Keratinocyte (primary cell): ENCODE data around the gene BRICD5. TPM values are rescaled to one million over a fixed set of nuclear protein-coding genes. Genes with fewer than 3 reads are reported as not detected.
A peak's percentile ranks its signal among the peaks of the same experiment; 100 is the strongest.

Source experiments
- DNase-seq: peaks from one replicate; pipeline ENCODE4 v3.0.0-alpha.2; 2011; ENCODE audit warnings: low read depth, missing footprints, low spot score
- FAIRE-seq: peaks from 2 replicates; lab custom pipeline; 2011; peaks lifted over from hg19 to GRCh38; lab: Jason Lieb, UNC
- H2AFZ ChIP-seq: 2 replicates; pipeline ENCODE4 v1.6.0; 2012; ENCODE audit warnings: low read length, control low read depth, inconsistent platforms; ENCODE audit not compliant: control insufficient read depth
- H3K27ac ChIP-seq: 2 replicates; pipeline ENCODE4 v1.5.1; 2011; ENCODE audit warnings: low read length; ENCODE audit not compliant: control insufficient read depth, insufficient read depth
- H3K27me3 ChIP-seq: 3 replicates; pipeline ENCODE4 v1.6.0; 2011; ENCODE audit warnings: low read length; ENCODE audit not compliant: control insufficient read depth, insufficient read depth; ENCODE audit errors: extremely low read depth
- H3K36me3 ChIP-seq, 2 experiments: 2 replicates in 1 of 2; 3 replicates in 1 of 2; pipeline ENCODE4 v1.5.1; 2011; ENCODE audit warnings: low read length in 2 of 2, mild to moderate bottlenecking in 1 of 2; ENCODE audit not compliant: control insufficient read depth in 2 of 2, insufficient read depth in 2 of 2; ENCODE audit errors: extremely low read depth in 1 of 2
- H3K4me1 ChIP-seq: 3 replicates; pipeline ENCODE4 v1.5.1; 2011; ENCODE audit warnings: low read length; ENCODE audit not compliant: control insufficient read depth, insufficient read depth; ENCODE audit errors: extremely low read depth
- H3K4me2 ChIP-seq: 3 replicates; pipeline ENCODE4 v1.6.0; 2011; ENCODE audit warnings: low read depth, low read length; ENCODE audit not compliant: control insufficient read depth, insufficient read depth; ENCODE audit errors: extremely low read depth
- H3K4me3 ChIP-seq, 3 experiments: fragments of 200-600 bp in 1 of 3; sonication (generic) in 1 of 3; 2 replicates in 2 of 3; 3 replicates in 1 of 3; pipeline ENCODE4 v1.5.1; 2011 to 2016; ENCODE audit warnings: low read length in 3 of 3, mild to moderate bottlenecking in 3 of 3, control low read depth in 2 of 3, inconsistent platforms in 1 of 3, low read depth in 1 of 3, mixed read lengths in 1 of 3, mixed run types in 1 of 3, moderate library complexity in 1 of 3; ENCODE audit not compliant: control insufficient read depth in 2 of 3, insufficient read depth in 2 of 3; ENCODE audit errors: extremely low read depth in 1 of 3
- H3K79me2 ChIP-seq: 2 replicates; pipeline ENCODE4 v1.6.0; 2012; ENCODE audit warnings: low read length; ENCODE audit not compliant: control insufficient read depth, insufficient read depth
- H3K9ac ChIP-seq: 3 replicates; pipeline ENCODE4 v1.6.0; 2011; ENCODE audit warnings: low read length; ENCODE audit not compliant: control insufficient read depth, insufficient read depth; ENCODE audit errors: extremely low read depth
- H3K9me1 ChIP-seq: 3 replicates; pipeline ENCODE4 v1.6.0; 2011; ENCODE audit warnings: low read length; ENCODE audit not compliant: control insufficient read depth, insufficient read depth; ENCODE audit errors: extremely low read depth
- H3K9me3 ChIP-seq: 2 replicates; pipeline ENCODE4 v1.5.1; 2012; ENCODE audit warnings: low read depth, low read length; ENCODE audit not compliant: control insufficient read depth
- H4K20me1 ChIP-seq: 3 replicates; pipeline ENCODE4 v1.6.0; 2011; ENCODE audit warnings: low read length; ENCODE audit not compliant: control insufficient read depth, insufficient read depth; ENCODE audit errors: extremely low read depth
- EZH2 ChIP-seq: IDR thresholded peaks from one replicate; pipeline ENCODE4 v1.6.1; 2012; ENCODE audit warnings: inconsistent platforms, mild to moderate bottlenecking, low read length, moderate library complexity
- dilution Hi-C: fragments of 300-500 bp; cut with MboI; formaldehyde crosslinking; loops from one replicate; pipeline ENCODE4 v1.7.0; 2020; ENCODE audit warnings: low sequenced_read_pairs; ENCODE audit not compliant: extremely low pct_ligation_motif_present
- polyA plus RNA-seq, 5 experiments: library from polyadenylated mRNA; depleted of rRNA in 3 of 5; stranded (reverse) in 3 of 5; stranded (forward) in 1 of 5; unstranded in 1 of 5; fragments of >200 nt; gene quantifications; 1 replicate in 1 of 5; 2 replicates in 3 of 5; 3 replicates in 1 of 5; pipeline versions ENCODE4 v1.2.1 to v1.2.3, GENCODE V29; 2011 to 2012; ENCODE audit warnings: missing spikeins in 2 of 5, low read depth in 1 of 5, low replicate concordance in 1 of 5
- TF ChIP-seq, protein P1 (sequence below), 3 experiments: IDR thresholded peaks in 1 of 3; conservative IDR thresholded peaks in 1 of 3; optimal IDR thresholded peaks in 1 of 3; 2 replicates in 2 of 3; 3 replicates in 1 of 3; pipeline versions ENCODE3 to v1.5.1; 2011; ENCODE audit warnings: low read length in 3 of 3, mild to moderate bottlenecking in 3 of 3, moderate library complexity in 2 of 3, control low read depth in 1 of 3, inconsistent platforms in 1 of 3; ENCODE audit not compliant: insufficient read depth in 2 of 3; ENCODE audit errors: extremely low read depth in 1 of 3

BRICD5 gene
- polyA plus RNA-seq, 1 donor (not counting 4 experiments of a cell fraction or from before 2014, with no cell fraction given), result 1.8 TPM

DNA sequence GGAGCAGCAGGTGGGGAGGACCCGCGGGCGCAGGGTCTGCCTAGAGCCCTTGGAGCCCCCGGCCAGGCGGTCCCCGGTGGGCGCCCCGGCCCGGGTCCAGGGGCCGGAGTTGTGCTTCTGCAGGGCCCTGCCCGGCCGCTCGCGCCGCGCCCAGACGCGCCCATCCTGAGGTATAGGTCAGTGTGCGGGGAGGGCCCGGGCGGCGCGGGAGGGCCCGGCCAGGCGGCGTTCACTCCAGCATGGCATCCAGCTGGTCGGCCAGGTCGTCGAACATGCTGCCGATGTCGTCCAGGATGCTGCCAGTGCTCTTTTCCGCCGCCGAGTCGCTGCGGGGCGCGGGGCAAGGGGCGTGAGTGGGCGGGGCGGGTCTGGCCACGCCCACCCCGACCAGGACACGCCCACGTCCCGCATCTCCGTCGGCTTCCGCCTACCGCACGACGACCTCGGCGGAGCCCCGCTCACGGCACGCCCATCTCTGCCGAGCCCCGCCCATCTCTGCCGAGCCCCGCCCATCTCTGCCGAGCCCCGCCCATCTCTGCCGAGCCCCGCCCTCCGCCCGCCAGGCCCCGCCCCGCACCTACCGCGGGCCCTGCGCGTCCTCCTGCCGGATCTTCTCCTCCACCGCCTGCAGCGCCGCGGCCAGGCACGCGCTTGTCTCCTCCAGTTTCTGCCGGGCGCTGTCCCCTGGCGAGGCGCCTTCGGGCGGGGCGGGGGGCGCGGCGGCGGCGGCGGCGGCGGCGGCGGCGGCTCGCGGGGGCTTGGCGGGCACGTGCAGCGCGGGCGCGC, 32.1 kb downstream of the BRICD5 start:
- FAIRE-seq, result no peak
- no peak for DNase-seq
- H3K79me2 ChIP-seq, result no peaks in the 10 kb centered on the region
- H3K27ac ChIP-seq, result no peak overlapping the region
- no peaks in the 10 kb centered on the region for H3K9me1 ChIP-seq
- H3K27me3 ChIP-seq, result peaks cover 2% of the 10 kb centered on the region
- H3K9ac ChIP-seq, result no peak overlapping the region
- dilution Hi-C loops, result no loop called here
- no peaks in the 10 kb centered on the region for H4K20me1 ChIP-seq
- H3K36me3 ChIP-seq, result peaks cover 22 to 29% of the 10 kb centered on the region in 2 experiments
- H3K4me3 ChIP-seq, result no peak overlapping the region
- peaks cover 4% of the 10 kb centered on the region for H3K4me1 ChIP-seq
- H3K9me3 ChIP-seq, result no peaks in the 10 kb centered on the region
- H3K4me2 ChIP-seq, result no peak overlapping the region
- no peak overlapping the region for H2AFZ ChIP-seq
- TF ChIP-seq EZH2, result no peak
- TF ChIP-seq, protein P1, sequence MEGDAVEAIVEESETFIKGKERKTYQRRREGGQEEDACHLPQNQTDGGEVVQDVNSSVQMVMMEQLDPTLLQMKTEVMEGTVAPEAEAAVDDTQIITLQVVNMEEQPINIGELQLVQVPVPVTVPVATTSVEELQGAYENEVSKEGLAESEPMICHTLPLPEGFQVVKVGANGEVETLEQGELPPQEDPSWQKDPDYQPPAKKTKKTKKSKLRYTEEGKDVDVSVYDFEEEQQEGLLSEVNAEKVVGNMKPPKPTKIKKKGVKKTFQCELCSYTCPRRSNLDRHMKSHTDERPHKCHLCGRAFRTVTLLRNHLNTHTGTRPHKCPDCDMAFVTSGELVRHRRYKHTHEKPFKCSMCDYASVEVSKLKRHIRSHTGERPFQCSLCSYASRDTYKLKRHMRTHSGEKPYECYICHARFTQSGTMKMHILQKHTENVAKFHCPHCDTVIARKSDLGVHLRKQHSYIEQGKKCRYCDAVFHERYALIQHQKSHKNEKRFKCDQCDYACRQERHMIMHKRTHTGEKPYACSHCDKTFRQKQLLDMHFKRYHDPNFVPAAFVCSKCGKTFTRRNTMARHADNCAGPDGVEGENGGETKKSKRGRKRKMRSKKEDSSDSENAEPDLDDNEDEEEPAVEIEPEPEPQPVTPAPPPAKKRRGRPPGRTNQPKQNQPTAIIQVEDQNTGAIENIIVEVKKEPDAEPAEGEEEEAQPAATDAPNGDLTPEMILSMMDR (optimal IDR thresholded peaks at IDR 0.05 in 1 of 3, IDR thresholded peaks at IDR 0.05 in 1 of 3, conservative IDR thresholded peaks at IDR 0.05 in 1 of 3; ENCODE audit: extremely low read depth in 1 of 3, insufficient read depth in 2 of 3, low read length in 3 of 3), result peak in 1 of 3 experiments; percentile 13

DNA sequence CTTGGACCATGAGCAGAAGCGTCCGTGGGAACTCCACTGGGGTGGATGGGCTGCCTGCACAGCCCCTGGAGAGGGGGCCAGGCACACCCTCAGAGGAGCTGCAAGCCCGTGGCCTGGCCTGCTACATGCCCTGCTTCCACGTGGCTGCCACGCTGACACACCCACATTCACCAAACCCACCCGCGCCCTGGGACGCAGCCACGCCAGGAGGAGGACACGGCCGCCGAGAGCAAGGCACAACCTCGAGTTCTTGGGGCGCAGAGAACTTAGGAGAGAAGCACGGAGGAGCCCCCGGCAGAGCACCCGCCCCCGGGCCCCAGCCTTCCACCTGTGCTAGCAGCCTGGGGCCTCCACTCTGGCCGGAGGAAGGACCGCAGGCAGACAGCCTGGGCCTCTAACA, 33.1 kb downstream of the BRICD5 start:
- no peak for FAIRE-seq
- TF ChIP-seq, protein P1 (optimal IDR thresholded peaks at IDR 0.05 in 1 of 3, IDR thresholded peaks at IDR 0.05 in 1 of 3, conservative IDR thresholded peaks at IDR 0.05 in 1 of 3; ENCODE audit: extremely low read depth in 1 of 3, insufficient read depth in 2 of 3, low read length in 3 of 3), result no peak
- TF ChIP-seq EZH2, result no peak
- Histone ChIP-seq H3K9me1 (no peaks in the 10 kb centered on the region), H3K9me3 (no peaks in the 10 kb centered on the region), H3K9ac (no peak overlapping the region), H3K4me3 (no peak overlapping the region), H3K27ac (no peak overlapping the region), H3K27me3 (peaks cover 2% of the 10 kb centered on the region), H2AFZ (no peak overlapping the region), H3K79me2 (no peaks in the 10 kb centered on the region), H4K20me1 (no peaks in the 10 kb centered on the region), H3K4me1 (peaks cover 4% of the 10 kb centered on the region), H3K36me3 (peaks cover 22 to 29% of the 10 kb centered on the region in 2 experiments), H3K4me2 (no peak overlapping the region)
- DNase-seq, result no peak
- dilution Hi-C loops, result no loop called here
